Mononuclear cell (primary cell): ENCODE data around the gene SMIM36. TPM values are rescaled to one million over a fixed set of nuclear protein-coding genes. Genes with fewer than 3 reads are reported as not detected.

Source experiments
- H3K27me3 ChIP-seq: 2 replicates; pipeline ENCODE4 v1.6.0; 2011; ENCODE audit warnings: low read length, control low read depth; ENCODE audit not compliant: insufficient read depth
- H3K4me1 ChIP-seq: 2 replicates; pipeline ENCODE4 v1.5.1; 2011; ENCODE audit warnings: mild to moderate bottlenecking, low read length, control low read depth; ENCODE audit not compliant: insufficient read depth
- H3K4me3 ChIP-seq: 2 replicates; pipeline ENCODE4 v1.5.1; 2011; ENCODE audit warnings: mild to moderate bottlenecking, low read length, moderate library complexity
- H3K9me3 ChIP-seq: 2 replicates; pipeline ENCODE4 v1.5.1; 2011; ENCODE audit warnings: low read depth, mild to moderate bottlenecking, control low read depth, low read length
- total RNA-seq: library from RNA; depleted of rRNA; stranded (reverse); fragments of >200 nt; gene quantifications from one replicate; pipeline ENCODE4 v1.2.3, GENCODE V29; 2012

Gene SMIM36
- not detected for total RNA-seq

DNA sequence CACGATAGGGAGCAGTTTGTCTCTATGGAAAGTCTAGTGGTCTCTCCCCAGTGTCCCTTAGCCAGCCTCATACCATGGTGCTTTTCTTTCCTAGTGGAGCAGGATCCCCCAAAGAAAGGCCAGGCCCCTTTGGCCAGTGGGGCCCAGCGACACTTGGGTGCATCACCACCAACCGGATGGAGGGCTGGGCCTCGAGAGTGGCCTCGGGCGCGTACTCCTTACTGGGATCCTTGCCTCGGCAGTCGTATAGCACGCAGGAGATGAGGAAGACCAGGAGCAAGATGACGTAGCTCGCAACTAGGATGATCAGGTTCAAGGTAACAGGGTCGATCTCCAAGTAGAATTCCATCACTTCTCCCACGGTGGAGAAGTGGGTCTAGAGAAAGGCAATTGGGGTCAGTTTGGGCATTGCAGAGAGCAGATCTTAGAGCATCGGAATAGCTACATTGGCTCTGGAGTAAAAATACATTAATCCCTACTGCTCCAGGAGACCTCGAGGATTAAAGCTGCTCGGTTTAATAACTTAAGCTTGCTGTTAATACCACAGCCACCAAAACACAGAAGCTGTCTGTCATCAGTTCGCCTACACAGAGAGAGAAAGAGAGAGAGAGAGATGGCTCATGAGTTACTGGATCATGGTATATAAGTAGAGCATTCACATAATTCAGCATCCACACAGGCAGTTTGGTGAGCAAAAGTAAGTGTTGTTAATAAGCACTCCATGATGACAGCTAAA lies at the start of gene SMIM36:
TSS of gene SMIM36 (minus strand) at position 467 of the 736 bp plus-strand sequence.
- H3K4me3 ChIP-seq, result no peak within 1 kb of the TSS
- H3K9me3 ChIP-seq, result no peaks in the 10 kb centered on the region
- H3K27me3 ChIP-seq, result peaks cover 3% of the 10 kb centered on the region
- no peaks in the 10 kb centered on the region for H3K4me1 ChIP-seq

DNA sequence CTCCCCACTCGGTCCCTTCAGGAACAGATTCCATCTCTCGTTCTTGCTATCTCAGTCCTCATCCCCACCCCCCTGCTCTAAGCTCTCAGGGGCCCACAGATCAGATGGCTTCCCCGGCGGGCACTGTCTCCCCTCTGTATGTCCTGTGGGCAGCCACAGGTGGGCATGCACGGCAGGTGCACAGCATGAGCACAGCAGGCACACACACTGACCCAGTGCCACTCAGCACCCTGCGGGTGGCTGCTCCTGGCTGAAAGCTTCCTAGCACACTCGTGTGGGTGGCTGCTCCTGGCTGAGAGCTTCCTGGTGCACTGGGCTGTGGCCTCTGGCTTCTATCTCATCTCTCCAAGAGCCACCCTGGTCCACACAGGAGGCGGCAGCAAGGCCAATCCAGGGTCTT lies 44.5 kb upstream of the SMIM36 start:
- Histone ChIP-seq H3K4me3 (no peak overlapping the region), H3K9me3 (no peaks in the 10 kb centered on the region), H3K27me3 (no peaks in the 10 kb centered on the region), H3K4me1 (no peaks in the 10 kb centered on the region)

DNA sequence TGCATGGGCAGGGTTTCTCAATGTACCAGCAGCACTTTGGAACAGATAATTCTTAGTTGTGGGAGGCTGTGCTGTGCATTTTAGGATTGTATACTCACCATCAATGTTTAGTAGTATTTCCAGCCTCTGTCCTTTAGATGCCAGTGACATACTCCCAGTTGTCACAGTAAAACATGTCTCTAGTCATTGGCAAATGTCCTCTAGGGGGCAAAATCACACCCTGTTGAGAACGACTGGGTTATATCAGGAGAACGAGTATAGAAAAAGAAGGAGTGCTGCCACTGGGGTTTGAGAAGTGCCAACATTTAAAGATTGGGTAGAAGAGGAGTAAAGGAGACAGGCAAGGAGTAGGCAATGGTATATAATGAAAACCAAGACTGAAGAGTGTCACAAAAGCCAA lies 37.9 kb upstream of the SMIM36 start:
- Histone ChIP-seq H3K9me3 (no peaks in the 10 kb centered on the region), H3K4me3 (no peak overlapping the region), H3K4me1 (no peaks in the 10 kb centered on the region)

DNA sequence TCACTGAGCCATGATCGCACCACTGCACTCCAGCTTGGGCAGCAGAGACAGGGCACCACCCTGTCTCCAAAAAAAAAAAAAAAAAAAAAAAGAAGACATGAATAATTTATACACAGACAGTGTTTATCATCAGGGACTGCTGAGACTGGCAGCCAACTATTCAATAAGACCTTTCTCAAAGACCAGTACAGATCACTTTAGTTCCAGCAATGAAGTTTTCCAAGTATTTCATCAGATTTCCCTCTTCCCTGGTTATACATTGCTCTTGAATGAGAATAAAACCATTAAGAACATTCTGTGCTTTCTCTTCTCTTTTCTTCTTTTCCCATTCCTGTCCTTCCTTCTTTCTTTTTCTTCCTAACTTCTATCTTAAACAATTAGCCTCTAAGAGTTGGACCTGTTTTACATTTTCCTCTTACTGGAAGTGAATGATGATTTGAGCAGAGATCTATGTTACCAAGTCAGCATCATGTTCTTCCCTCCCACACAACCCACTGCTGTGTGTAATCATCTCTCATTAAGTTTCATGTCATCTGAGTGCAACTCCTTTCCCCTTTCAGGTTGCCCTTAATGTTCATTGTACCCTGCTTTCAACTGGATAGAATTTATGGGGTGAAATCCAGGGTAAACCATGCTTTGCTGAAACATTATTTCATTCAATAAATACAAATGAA lies 35.9 kb upstream of the SMIM36 start:
- Histone ChIP-seq H3K4me1 (no peaks in the 10 kb centered on the region), H3K4me3 (no peak overlapping the region), H3K27me3 (no peaks in the 10 kb centered on the region), H3K9me3 (no peaks in the 10 kb centered on the region)

More for the DNA sequence above, 37.9 kb upstream of the SMIM36 start:
- no peaks in the 10 kb centered on the region for H3K27me3 ChIP-seq

DNA sequence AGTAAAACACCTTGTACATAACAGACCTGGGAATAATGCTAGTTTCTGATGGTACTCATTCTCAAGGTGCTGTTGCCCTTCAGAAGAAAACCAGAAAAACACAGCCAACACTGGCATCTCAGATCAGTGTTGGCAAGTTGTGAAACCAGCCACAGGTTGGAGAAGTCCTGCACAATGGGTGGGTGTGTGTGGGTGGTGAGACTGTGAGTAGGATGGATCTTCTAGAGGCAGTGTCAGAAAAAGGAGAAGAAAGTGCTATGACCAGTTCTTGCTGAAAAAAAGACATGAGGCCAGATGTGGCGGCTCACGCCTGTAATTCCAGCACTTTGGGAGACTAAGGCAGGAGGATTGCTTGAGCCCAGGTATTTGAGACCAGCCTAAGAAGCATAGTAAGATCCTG lies 35.2 kb upstream of the SMIM36 start:
- H3K9me3 ChIP-seq, result no peaks in the 10 kb centered on the region
- no peak overlapping the region for H3K4me3 ChIP-seq
- no peaks in the 10 kb centered on the region for H3K27me3 ChIP-seq
- H3K4me1 ChIP-seq, result no peaks in the 10 kb centered on the region

DNA sequence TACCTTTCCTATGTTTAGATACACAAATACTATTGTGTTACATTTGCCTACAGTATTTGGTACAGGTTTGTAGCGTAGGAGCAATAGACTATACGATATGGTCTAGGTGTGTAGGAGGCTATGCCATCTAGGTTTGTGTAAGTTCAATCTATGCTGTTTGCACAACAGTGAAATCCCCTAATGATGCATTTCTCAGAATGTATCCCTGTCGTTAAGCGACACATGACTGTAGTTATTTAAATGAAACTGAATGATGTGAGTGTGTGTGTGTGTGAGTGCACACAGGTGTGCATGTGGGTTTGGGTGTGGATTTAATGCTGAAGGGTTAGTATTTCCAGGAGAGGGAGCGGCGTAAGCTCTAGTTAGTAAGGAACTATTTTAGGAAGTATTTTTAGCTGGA lies 34.6 kb upstream of the SMIM36 start:
- H3K9me3 ChIP-seq, result no peaks in the 10 kb centered on the region

DNA sequence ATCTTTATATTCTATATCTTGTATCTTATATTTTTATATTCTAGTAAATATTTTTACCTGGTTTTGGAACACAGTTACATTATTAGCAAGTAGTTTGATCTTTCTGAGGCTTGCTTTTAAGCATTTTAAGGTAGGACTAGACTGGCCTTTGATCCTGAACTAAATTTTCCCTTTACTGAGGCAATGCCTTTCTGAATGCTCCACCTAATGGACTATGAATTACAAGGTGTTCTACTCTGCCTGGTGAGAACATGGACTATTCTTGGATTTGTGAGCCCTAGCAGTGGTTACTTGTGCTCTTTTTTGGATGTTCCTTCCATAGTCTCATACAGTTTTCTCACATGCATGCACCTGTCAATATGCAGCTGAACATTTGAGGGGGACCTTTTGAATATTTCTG lies 32.5 kb upstream of the SMIM36 start:
- no peaks in the 10 kb centered on the region for H3K4me1 ChIP-seq
- H3K27me3 ChIP-seq, result peaks cover 4% of the 10 kb centered on the region

More for the DNA sequence above, 34.6 kb upstream of the SMIM36 start:
- H3K4me1 ChIP-seq, result no peaks in the 10 kb centered on the region
- no peaks in the 10 kb centered on the region for H3K27me3 ChIP-seq
- H3K4me3 ChIP-seq, result no peak overlapping the region

DNA sequence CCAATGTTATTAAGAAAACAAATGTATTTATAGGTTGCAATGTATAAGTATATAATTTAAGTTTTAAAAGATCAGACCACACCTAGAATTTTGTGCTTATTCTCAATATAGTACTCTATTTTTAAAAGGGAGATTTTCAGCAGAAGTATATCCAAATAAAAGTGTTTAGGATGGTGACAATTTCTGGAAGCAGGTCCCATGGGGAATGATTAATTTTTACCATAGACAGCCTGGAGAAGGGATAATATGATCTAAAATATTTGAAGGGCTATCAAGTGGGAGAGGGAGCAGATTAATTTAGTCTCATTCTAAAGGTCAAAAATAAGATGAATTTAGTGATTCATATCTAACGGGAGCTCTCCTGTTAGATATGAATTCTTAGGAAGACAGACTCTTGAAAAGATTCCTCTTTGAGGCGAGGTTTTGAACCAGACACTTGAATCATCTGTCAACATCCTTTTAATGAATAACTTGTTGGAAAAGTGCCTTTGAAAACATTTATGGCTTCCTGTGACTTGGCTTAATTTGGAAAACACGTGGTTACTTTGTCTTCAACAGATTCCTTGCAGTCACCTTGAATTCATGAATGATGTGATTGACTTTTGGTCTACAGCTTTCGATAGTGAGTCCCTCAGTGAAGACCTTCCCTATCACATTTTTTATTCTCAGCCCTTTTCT lies 29.3 kb upstream of the SMIM36 start:
- Histone ChIP-seq H3K4me1 (no peaks in the 10 kb centered on the region), H3K9me3 (no peaks in the 10 kb centered on the region), H3K4me3 (no peak overlapping the region), H3K27me3 (peaks cover 4% of the 10 kb centered on the region)

More for the DNA sequence above, 32.5 kb upstream of the SMIM36 start:
- no peaks in the 10 kb centered on the region for H3K9me3 ChIP-seq
- H3K4me3 ChIP-seq, result no peak overlapping the region

DNA sequence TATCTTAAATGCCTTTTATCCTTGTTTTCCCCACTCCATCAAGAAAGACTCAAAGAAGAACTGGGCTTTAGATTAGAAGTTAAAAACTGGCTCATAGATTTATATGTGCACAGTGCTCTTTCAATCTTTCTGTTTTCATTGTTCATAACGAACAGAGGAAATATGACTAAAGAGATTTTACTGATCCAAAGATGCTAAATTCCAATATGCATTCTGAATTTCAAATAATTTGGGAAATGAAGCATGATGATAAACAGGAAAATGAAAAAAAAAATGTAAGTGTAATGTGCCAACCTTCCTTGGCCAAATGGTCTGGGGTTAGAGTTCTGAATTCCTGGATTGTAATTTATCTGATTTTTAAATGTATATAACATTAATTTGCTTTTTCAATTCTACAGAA lies 25.0 kb upstream of the SMIM36 start:
- H3K4me3 ChIP-seq, result no peak overlapping the region
- H3K9me3 ChIP-seq, result no peaks in the 10 kb centered on the region
- no peaks in the 10 kb centered on the region for H3K4me1 ChIP-seq
- peaks cover 4% of the 10 kb centered on the region for H3K27me3 ChIP-seq

DNA sequence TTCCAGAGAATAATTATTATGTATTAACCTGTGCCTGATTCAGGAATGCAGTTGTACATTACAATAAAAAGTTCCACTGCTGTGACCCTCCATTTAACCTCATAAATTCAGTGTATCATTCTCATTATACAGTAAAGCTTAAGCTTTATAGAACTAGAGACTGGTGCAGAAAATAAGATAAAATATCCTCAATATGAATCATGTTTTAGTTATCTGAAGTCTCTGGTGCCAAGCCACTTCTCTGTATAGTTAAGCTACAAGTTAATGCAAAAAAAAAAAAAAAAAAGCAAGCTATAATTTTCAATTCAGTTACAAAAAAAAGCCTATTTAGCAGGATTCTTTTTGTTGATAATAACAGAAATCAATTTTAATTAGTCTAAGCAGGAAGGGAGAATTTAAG lies 22.4 kb upstream of the SMIM36 start:
- no peaks in the 10 kb centered on the region for H3K4me1 ChIP-seq

DNA sequence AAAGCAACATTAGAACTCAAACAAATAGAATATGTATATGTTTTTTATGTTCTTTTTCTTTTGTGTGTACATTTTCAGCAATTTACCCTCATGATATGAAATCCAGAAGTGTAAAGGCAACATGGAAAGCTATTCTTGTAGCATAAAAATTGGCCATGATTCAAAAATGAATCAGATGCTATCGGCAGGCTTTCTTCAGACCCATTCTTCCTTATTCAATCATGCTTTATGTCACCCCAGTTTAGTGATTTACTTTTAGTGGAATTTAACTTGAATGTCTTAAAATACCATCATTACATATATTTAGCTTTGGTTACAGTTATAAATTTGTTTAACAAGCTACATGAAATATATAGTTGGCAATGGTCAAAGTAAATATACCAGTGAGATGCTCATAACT lies 21.4 kb upstream of the SMIM36 start:
- Histone ChIP-seq H3K4me1 (no peaks in the 10 kb centered on the region), H3K27me3 (no peaks in the 10 kb centered on the region), H3K9me3 (no peaks in the 10 kb centered on the region), H3K4me3 (no peak overlapping the region)

More for the DNA sequence above, 22.4 kb upstream of the SMIM36 start:
- no peaks in the 10 kb centered on the region for H3K9me3 ChIP-seq
- H3K27me3 ChIP-seq, result no peaks in the 10 kb centered on the region
- no peak overlapping the region for H3K4me3 ChIP-seq

DNA sequence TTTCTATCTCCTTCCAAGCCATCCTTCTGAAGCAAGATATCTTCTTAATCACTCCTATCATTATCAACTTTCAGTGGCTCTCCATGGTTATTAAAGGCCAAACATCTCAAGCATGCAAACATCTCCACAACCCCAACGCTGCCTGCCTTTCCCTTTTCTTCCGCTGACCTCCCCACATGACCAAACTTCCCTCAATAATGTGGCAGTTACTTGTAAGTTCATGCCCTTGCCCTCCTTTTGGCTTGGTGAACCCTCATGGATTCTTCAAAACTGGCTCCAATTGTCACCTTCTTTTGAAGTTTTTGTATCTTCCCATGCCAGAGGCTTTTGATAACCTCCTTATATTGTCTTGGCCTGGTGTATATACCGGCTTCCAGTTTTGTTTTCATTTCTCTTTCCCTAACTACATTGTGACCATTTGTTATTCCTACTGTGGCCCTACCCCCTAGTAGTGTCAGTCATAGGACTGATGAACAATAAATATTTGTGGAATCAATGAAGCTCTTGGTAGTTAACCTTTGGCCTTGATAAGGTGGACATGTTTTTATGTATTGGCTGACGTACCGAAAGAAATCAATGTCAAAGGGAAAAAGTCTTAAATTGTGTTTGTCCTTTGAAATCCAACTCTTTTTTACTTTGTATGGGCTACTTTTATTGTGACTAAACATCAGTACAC lies 19.9 kb upstream of the SMIM36 start:
- Histone ChIP-seq H3K9me3 (no peaks in the 10 kb centered on the region), H3K4me1 (no peaks in the 10 kb centered on the region), H3K4me3 (no peak overlapping the region), H3K27me3 (no peaks in the 10 kb centered on the region)

DNA sequence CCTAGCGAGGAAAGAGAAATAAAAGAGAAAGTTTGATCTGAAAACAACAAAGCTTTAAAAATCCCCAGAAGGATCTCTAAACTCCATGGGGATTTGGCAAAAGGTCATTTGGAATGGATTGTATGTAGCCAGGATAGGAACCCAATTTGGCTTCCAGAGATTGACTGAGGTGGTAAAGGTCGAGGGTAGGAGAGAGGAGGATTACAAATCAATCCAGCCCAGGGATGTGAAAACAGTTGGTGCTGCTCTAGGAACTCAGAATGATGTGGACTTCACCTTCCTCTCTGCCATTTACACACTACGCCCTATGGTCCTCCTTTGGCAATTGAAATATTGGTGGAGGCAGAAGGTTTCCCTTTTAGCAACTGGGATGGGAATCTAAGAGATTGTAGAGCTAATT lies 18.8 kb upstream of the SMIM36 start:
- no peaks in the 10 kb centered on the region for H3K27me3 ChIP-seq
- H3K4me3 ChIP-seq, result no peak overlapping the region

DNA sequence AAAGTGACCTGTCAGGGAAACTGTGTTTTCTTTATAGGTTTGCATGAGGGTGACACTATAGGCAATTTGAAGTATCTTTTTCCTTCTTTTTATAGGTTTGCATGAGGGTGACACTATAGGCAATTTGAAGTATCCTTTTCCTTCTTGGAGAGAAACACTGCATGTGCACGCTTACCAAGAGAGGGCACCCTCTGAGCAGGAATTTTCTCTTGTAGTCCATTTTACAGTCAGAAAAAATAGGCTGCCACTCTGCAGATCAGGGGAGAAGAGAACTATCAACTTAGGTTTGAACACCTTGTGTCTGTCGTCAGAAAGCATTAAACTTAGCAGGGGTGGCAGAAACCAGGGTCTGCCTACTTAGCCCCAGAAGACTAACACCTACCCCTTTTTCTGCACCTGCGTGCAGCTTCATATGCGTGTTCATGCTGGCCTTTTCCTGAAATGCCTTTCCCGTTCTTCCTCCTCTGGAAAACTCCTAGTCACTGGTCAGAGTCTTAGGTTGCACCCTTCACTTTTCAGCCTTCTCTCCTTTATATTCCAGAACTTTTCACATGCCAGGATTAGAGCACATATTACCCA lies 16.4 kb upstream of the SMIM36 start:
- Histone ChIP-seq H3K27me3 (no peaks in the 10 kb centered on the region), H3K4me3 (no peak overlapping the region), H3K9me3 (no peaks in the 10 kb centered on the region), H3K4me1 (no peaks in the 10 kb centered on the region)

More for the DNA sequence above, 18.8 kb upstream of the SMIM36 start:
- H3K4me1 ChIP-seq, result no peaks in the 10 kb centered on the region
- H3K9me3 ChIP-seq, result no peaks in the 10 kb centered on the region
